WTC11 (cell line): ENCODE data around the gene OSBP2.

Experiments used
- ERG ChIP-seq: fragments of 250-450 bp; sonication (Bioruptor Pico); IDR thresholded peaks from 2 replicates; pipeline ENCODE4 v1.8.0; 2021; ENCODE audit warnings: mild to moderate bottlenecking
- ETV6 ChIP-seq: sonication (generic); formaldehyde crosslinking; IDR thresholded peaks from 2 replicates; pipeline ENCODE4 v1.8.1; 2022; ENCODE audit warnings: mild to moderate bottlenecking, missing genetic modification reagents
- IRF1 ChIP-seq: sonication (generic); formaldehyde crosslinking; IDR thresholded peaks from 2 replicates; pipeline ENCODE4 v1.8.0; 2023; ENCODE audit warnings: missing genetic modification reagents
- MAX ChIP-seq: sonication (generic); formaldehyde crosslinking; IDR thresholded peaks from 2 replicates; pipeline ENCODE4 v1.8.0; 2022; ENCODE audit warnings: mild to moderate bottlenecking, missing genetic modification reagents
- MYBL2 ChIP-seq: sonication (generic); formaldehyde crosslinking; IDR thresholded peaks from 2 replicates; pipeline ENCODE4 v1.8.1; 2023; ENCODE audit warnings: mild to moderate bottlenecking, moderate library complexity, missing genetic modification reagents
- USF2 ChIP-seq: sonication (generic); formaldehyde crosslinking; IDR thresholded peaks from 2 replicates; pipeline ENCODE4 v1.8.1; 2023; ENCODE audit warnings: mild to moderate bottlenecking, missing genetic modification reagents, moderate library complexity
- ZNF416 ChIP-seq: fragments of 250-450 bp; sonication (Bioruptor Pico); IDR thresholded peaks from 2 replicates; pipeline ENCODE4 v1.9.0; 2021; ENCODE audit warnings: mild to moderate bottlenecking, inconsistent platforms
- ZNF512 ChIP-seq: sonication (generic); formaldehyde crosslinking; IDR thresholded peaks from 2 replicates; pipeline ENCODE4 v1.8.1; 2022; ENCODE audit warnings: missing genetic modification reagents, borderline replicate concordance
- TF ChIP-seq, protein P1 (sequence below): sonication (generic); formaldehyde crosslinking; IDR thresholded peaks from 2 replicates; pipeline ENCODE4 v1.8.0; 2022; ENCODE audit warnings: mild to moderate bottlenecking, missing genetic modification reagents
- TF ChIP-seq, protein P2 (sequence below): fragments of 200-600 bp; IDR thresholded peaks from 2 replicates; pipeline ENCODE4 v1.8.0; 2022; ENCODE audit warnings: antibody characterized with exemption

DNA sequence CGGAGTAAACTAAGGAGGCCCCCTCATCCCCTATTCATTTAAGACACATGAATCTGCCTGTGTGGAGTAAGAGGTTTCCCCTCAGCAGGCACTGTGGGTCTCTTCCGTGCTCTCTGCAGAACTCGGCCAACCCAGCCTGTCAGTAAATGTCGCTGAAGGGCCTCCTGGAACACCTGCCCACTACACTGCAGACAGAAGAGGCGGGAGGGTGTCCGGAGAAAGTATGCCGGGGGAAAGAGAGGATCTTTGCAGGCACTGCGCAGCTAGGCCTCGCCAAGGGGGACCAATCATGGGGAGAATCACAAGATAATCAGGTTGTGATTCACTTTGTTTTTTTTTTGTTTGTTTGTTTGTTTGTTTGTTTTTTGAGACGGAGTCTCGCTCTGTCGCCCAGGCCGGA, 163.1 kb downstream of the OSBP2 start:
- TF ChIP-seq, protein P1, sequence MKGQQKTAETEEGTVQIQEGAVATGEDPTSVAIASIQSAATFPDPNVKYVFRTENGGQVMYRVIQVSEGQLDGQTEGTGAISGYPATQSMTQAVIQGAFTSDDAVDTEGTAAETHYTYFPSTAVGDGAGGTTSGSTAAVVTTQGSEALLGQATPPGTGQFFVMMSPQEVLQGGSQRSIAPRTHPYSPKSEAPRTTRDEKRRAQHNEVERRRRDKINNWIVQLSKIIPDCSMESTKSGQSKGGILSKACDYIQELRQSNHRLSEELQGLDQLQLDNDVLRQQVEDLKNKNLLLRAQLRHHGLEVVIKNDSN (CRISPR knock-in tag): no peak
- TF ChIP-seq, protein P2, sequence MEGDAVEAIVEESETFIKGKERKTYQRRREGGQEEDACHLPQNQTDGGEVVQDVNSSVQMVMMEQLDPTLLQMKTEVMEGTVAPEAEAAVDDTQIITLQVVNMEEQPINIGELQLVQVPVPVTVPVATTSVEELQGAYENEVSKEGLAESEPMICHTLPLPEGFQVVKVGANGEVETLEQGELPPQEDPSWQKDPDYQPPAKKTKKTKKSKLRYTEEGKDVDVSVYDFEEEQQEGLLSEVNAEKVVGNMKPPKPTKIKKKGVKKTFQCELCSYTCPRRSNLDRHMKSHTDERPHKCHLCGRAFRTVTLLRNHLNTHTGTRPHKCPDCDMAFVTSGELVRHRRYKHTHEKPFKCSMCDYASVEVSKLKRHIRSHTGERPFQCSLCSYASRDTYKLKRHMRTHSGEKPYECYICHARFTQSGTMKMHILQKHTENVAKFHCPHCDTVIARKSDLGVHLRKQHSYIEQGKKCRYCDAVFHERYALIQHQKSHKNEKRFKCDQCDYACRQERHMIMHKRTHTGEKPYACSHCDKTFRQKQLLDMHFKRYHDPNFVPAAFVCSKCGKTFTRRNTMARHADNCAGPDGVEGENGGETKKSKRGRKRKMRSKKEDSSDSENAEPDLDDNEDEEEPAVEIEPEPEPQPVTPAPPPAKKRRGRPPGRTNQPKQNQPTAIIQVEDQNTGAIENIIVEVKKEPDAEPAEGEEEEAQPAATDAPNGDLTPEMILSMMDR: no peak
- no peak for TF ChIP-seq ERG (CRISPR knock-in tag)
- no peak for TF ChIP-seq ETV6 (CRISPR knock-in tag)
- TF ChIP-seq ZNF512: no peak
- TF ChIP-seq IRF1 (CRISPR knock-in tag): no peak
- no peak for TF ChIP-seq ZNF416
- TF ChIP-seq MAX (CRISPR knock-in tag): no peak
- TF ChIP-seq MYBL2: no peak
- no peak for TF ChIP-seq USF2 (CRISPR knock-in tag)
